NCI-H82 treated with DMSO at 0.1 percent for 48 hours (cell line): Measurements from ENCODE around the gene CELF5.

Experiments
- DNase-seq: peaks from one replicate; lab custom pipeline; 2025; ENCODE audit not compliant: unreplicated experiment; lab: John Stamatoyannopoulos, UW

CELF5 gene

GRCh38 chr19:3224346-3225168, at the start of gene CELF5:
Gene CELF5 (plus strand): TSS chr19:3224661. CDS start chr19:3224740, 79 bp downstream.
- DNase-seq = no peak

GRCh38 chr19:3175781-3176714, 48.4 kb upstream of the CELF5 start:
- DNase-seq = no peak

- DNase-seq = no peak
Observed at GRCh38 chr19:3176715-3177501, 47.6 kb upstream of the CELF5 start.

GRCh38 chr19:3178377-3178972, 46.0 kb upstream of the CELF5 start, which contains the start of gene S1PR4:
Gene S1PR4 (plus strand): TSS chr19:3178769. CDS start chr19:3178793, 24 bp downstream.
- no peak for DNase-seq

- no peak for DNase-seq
Observed at GRCh38 chr19:3178973-3179738, 45.3 kb upstream of the CELF5 start.

GRCh38 chr19:3179739-3180293, 44.6 kb upstream of the CELF5 start:
- no peak for DNase-seq

- no peak for DNase-seq
Observed at GRCh38 chr19:3183721-3184641, 40.5 kb upstream of the CELF5 start.

GRCh38 chr19:3184847-3185460, 39.5 kb upstream of the CELF5 start:
- DNase-seq = no peak

GRCh38 chr19:3185461-3186159, 38.9 kb upstream of the CELF5 start, which contains the start of gene NCLN:
Gene NCLN (plus strand): TSS chr19:3185930. CDS start chr19:3186031, 101 bp downstream.
- peak; percentile 93 for DNase-seq

GRCh38 chr19:3186160-3186688, 38.2 kb upstream of the CELF5 start:
- no peak for DNase-seq

- DNase-seq = no peak
Observed at GRCh38 chr19:3186891-3187661, 37.4 kb upstream of the CELF5 start.

- no peak for DNase-seq
Observed at GRCh38 chr19:3187662-3188511, 36.6 kb upstream of the CELF5 start.

GRCh38 chr19:3188627-3189596, 35.5 kb upstream of the CELF5 start:
- no peak for DNase-seq
